Measurements from ENCODE around the gene TP53. TPM values are rescaled to one million over a fixed set of nuclear protein-coding genes. Genes with fewer than 3 reads are reported as not detected.
A peak's percentile ranks its signal among the peaks of the same experiment; 100 is the strongest.

Gene TP53
- polyA plus RNA-seq, 1 donor (not counting 4 experiments of a cell fraction or from before 2014, with no cell fraction given): 22.0 TPM

DNA sequence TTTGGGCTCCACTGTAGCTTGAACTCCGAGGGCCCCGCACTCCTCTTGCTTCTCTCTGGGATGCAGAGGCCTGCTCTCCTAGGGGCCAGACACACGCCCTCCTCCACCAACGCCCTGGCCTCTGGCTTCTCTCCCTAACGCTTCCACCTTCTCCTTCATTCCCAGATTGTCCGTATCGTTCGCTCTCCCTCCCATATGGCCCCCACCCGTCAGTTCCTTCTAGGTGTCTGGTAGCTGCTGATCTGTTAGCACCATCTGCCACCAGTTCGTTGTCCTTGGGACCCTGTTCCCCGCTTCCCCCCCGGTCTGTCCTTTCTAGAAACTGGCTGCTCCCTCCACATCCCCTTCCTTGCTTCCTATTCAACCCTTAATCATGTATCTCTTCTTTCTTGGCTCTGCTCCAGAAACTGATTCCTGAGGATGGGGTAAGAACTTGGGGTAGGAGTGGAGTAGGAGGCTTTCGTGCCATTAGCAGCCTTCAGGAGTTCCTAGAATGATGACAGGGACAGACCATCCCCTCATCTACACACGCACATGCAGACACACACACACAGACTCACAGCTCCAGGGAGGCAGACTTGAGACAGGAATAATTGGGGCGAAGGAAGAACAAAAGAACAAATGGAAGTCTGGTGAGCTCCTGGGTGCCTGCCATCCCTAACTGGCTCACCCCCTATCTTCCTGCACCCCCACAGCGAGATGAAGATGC, 32.3 kb downstream of the TP53 start:
- Histone ChIP-seq H3K27ac (ENCODE audit: control insufficient read depth, insufficient read depth, low read length) (no peak overlapping the region), H2AFZ (ENCODE audit: control insufficient read depth, low read length) (no peak overlapping the region), H3K9ac (ENCODE audit: control insufficient read depth, extremely low read depth, insufficient read depth, low read length) (no peak overlapping the region), H3K4me3 (ENCODE audit: control insufficient read depth in 2 of 3, extremely low read depth in 1 of 3, insufficient read depth in 2 of 3, low read depth in 1 of 3, low read length in 3 of 3) (no peak overlapping the region), H3K36me3 (ENCODE audit: control insufficient read depth in 2 of 2, extremely low read depth in 1 of 2, insufficient read depth in 2 of 2, low read length in 2 of 2) (no peaks in the 10 kb centered on the region), H4K20me1 (ENCODE audit: control insufficient read depth, extremely low read depth, insufficient read depth, low read length) (no peaks in the 10 kb centered on the region), H3K27me3 (ENCODE audit: control insufficient read depth, extremely low read depth, insufficient read depth, low read length) (peaks cover 43% of the 10 kb centered on the region), H3K9me1 (ENCODE audit: control insufficient read depth, extremely low read depth, insufficient read depth, low read length) (no peaks in the 10 kb centered on the region), H3K9me3 (ENCODE audit: control insufficient read depth, low read depth, low read length) (no peaks in the 10 kb centered on the region), H3K4me1 (ENCODE audit: control insufficient read depth, extremely low read depth, insufficient read depth, low read length) (peaks cover 4% of the 10 kb centered on the region), H3K4me2 (ENCODE audit: control insufficient read depth, extremely low read depth, insufficient read depth, low read depth, low read length) (no peak overlapping the region), H3K79me2 (ENCODE audit: control insufficient read depth, insufficient read depth, low read length) (no peaks in the 10 kb centered on the region)
- DNase-seq (ENCODE audit: low read depth, low spot score): no peak
- TF ChIP-seq EZH2 (IDR thresholded peaks at IDR 0.05; ENCODE audit: low read length): no peak
- TF ChIP-seq, protein P1, sequence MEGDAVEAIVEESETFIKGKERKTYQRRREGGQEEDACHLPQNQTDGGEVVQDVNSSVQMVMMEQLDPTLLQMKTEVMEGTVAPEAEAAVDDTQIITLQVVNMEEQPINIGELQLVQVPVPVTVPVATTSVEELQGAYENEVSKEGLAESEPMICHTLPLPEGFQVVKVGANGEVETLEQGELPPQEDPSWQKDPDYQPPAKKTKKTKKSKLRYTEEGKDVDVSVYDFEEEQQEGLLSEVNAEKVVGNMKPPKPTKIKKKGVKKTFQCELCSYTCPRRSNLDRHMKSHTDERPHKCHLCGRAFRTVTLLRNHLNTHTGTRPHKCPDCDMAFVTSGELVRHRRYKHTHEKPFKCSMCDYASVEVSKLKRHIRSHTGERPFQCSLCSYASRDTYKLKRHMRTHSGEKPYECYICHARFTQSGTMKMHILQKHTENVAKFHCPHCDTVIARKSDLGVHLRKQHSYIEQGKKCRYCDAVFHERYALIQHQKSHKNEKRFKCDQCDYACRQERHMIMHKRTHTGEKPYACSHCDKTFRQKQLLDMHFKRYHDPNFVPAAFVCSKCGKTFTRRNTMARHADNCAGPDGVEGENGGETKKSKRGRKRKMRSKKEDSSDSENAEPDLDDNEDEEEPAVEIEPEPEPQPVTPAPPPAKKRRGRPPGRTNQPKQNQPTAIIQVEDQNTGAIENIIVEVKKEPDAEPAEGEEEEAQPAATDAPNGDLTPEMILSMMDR (optimal IDR thresholded peaks at IDR 0.05 in 1 of 3, IDR thresholded peaks at IDR 0.05 in 1 of 3, conservative IDR thresholded peaks at IDR 0.05 in 1 of 3; ENCODE audit: extremely low read depth in 1 of 3, insufficient read depth in 2 of 3, low read length in 3 of 3): no peak
- dilution Hi-C loops (cut with MboI; ENCODE audit: extremely low pct_ligation_motif_present, low sequenced_read_pairs): no loop called here
- FAIRE-seq: no peak

DNA sequence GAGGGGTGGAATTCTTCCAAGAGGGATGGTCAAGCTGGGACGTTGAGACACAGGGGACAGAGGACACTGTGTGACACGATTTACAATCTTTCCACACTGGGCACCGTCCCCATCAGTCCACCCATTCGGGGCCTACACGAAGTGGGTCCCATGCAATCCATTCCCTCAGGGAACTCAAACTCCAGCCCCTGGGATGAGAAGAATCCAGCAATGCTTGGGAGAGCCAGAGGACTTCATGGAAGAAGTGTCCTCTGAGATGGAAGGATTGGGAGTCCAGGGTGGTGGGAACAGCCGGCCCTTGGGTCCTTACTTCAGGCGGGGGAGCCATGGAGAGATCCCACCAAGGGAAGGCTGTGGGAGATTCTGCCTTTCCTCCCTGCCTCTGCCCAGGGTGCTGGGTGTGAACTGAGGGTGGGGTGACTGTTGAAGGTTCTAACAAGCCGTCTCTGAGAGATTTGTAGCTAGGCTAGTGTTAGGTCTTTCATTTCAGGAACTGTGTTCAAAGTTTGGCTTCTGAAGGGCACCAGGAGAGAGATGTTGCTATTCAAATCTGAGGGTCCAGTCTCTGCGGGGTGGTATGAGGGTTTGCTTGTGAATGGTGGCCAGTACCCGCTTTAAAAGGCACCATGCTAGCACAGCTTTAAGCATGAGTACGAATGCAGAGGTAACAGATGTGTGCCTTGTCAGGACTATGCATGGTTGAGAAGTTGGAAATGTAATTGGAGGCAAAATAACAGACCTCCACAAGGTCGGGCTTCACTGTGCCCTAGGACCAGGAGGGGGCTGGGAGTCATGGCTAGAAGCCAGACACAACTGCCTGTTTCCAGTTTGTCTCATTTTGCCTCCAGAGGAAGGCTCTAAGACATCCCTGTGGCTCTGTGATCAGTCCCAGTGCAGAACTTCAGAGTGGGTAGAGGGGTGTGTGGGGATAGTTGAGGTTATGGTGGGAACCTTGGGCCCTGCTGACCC, 34.6 kb downstream of the TP53 start:
- FAIRE-seq (no peak), DNase-seq (ENCODE audit: low read depth, low spot score) (no peak)
- Histone ChIP-seq H4K20me1 (ENCODE audit: control insufficient read depth, extremely low read depth, insufficient read depth, low read length) (no peaks in the 10 kb centered on the region), H3K9me1 (ENCODE audit: control insufficient read depth, extremely low read depth, insufficient read depth, low read length) (no peaks in the 10 kb centered on the region), H3K27me3 (ENCODE audit: control insufficient read depth, extremely low read depth, insufficient read depth, low read length) (peaks cover 45% of the 10 kb centered on the region), H3K4me3 (ENCODE audit: control insufficient read depth in 2 of 3, extremely low read depth in 1 of 3, insufficient read depth in 2 of 3, low read depth in 1 of 3, low read length in 3 of 3) (no peak overlapping the region), H3K4me2 (ENCODE audit: control insufficient read depth, extremely low read depth, insufficient read depth, low read depth, low read length) (no peak overlapping the region), H3K79me2 (ENCODE audit: control insufficient read depth, insufficient read depth, low read length) (no peaks in the 10 kb centered on the region), H2AFZ (ENCODE audit: control insufficient read depth, low read length) (no peak overlapping the region), H3K9ac (ENCODE audit: control insufficient read depth, extremely low read depth, insufficient read depth, low read length) (no peak overlapping the region), H3K4me1 (ENCODE audit: control insufficient read depth, extremely low read depth, insufficient read depth, low read length) (peaks cover 4% of the 10 kb centered on the region), H3K27ac (ENCODE audit: control insufficient read depth, insufficient read depth, low read length) (no peak overlapping the region), H3K9me3 (ENCODE audit: control insufficient read depth, low read depth, low read length) (no peaks in the 10 kb centered on the region), H3K36me3 (ENCODE audit: control insufficient read depth in 2 of 2, extremely low read depth in 1 of 2, insufficient read depth in 2 of 2, low read length in 2 of 2) (no peaks in the 10 kb centered on the region)
- peak; percentile 33 for TF ChIP-seq EZH2 (IDR thresholded peaks at IDR 0.05; ENCODE audit: low read length)
- TF ChIP-seq, protein P1 (optimal IDR thresholded peaks at IDR 0.05 in 1 of 3, IDR thresholded peaks at IDR 0.05 in 1 of 3, conservative IDR thresholded peaks at IDR 0.05 in 1 of 3; ENCODE audit: extremely low read depth in 1 of 3, insufficient read depth in 2 of 3, low read length in 3 of 3): no peak
- dilution Hi-C loops (cut with MboI; ENCODE audit: extremely low pct_ligation_motif_present, low sequenced_read_pairs): no loop called here
